KBM-7 (cell line): ENCODE results near the gene SMIM33.
"Not testable (repeated sequence)": the region's sequence is repeated elsewhere in the genome, so short reads cannot be mapped to it uniquely, and the experiment has no call there.

Experiments used
- DNase-seq: peaks from one replicate; pipeline ENCODE4 v3.0.0-alpha.2; 2015
- in situ Hi-C: fragments of 300-500 bp; cut with MboI; formaldehyde crosslinking; loops from 2 replicates; pipeline ENCODE4 v1.14.3; 2020; ENCODE audit warnings: low sequenced_read_pairs, low pct_unique_long_range_greater_than_20kb, mixed read lengths

SMIM33 gene

GRCh38 chr5:139470821-139471300 is at the start of gene SMIM33:
Gene SMIM33 (plus strand): TSS chr5:139471004. CDS start chr5:139471122, 118 bp downstream.
- in situ Hi-C loops: loop anchor here (10.0 kb wide), 1 partner anchor 46 kb away; no protein-coding TSS in a partner anchor

GRCh38 chr5:139422307-139422893 is 48.4 kb upstream of the SMIM33 start:
- in situ Hi-C loops: loop anchor here (10.0 kb wide), 1 partner anchor 52 kb away; the partner anchor contains the start of gene SMIM33
- DNase-seq: peak; percentile 89

More at GRCh38 chr5:139470821-139471300, at the start of gene SMIM33:
- peak; percentile 78 for DNase-seq

- in situ Hi-C loops: loop anchor here (10.0 kb wide), 1 partner anchor 49 kb away; the partner anchor contains the start of gene SMIM33
These were observed 45.3 kb upstream of the SMIM33 start for GRCh38 chr5:139425497-139425896.

GRCh38 chr5:139426203-139426885 is 44.5 kb upstream of the SMIM33 start:
- in situ Hi-C loops: loop anchor here (10.0 kb wide), 1 partner anchor 48 kb away; the partner anchor contains the start of gene SMIM33
- no peak for DNase-seq

More at GRCh38 chr5:139425497-139425896, 45.3 kb upstream of the SMIM33 start:
- DNase-seq: no peak

GRCh38 chr5:139430015-139430414 is 40.8 kb upstream of the SMIM33 start:
- DNase-seq: no peak

GRCh38 chr5:139431706-139432105 is 39.1 kb upstream of the SMIM33 start:
- in situ Hi-C loops: no loop called here

More at GRCh38 chr5:139430015-139430414, 40.8 kb upstream of the SMIM33 start:
- in situ Hi-C loops: no loop called here

GRCh38 chr5:139435676-139436075 is 35.1 kb upstream of the SMIM33 start:
- in situ Hi-C loops: no loop called here

More at GRCh38 chr5:139431706-139432105, 39.1 kb upstream of the SMIM33 start:
- DNase-seq: no peak

GRCh38 chr5:139438707-139439012 is 32.1 kb upstream of the SMIM33 start:
- in situ Hi-C loops: no loop called here
- no peak for DNase-seq

More at GRCh38 chr5:139435676-139436075, 35.1 kb upstream of the SMIM33 start:
- DNase-seq: no peak

- in situ Hi-C loops: no loop called here
These were observed 31.5 kb upstream of the SMIM33 start, which contains the start of gene DNAJC18 for GRCh38 chr5:139439013-139439903. Gene DNAJC18 (minus strand): TSS chr5:139439525. CDS start chr5:139439445, 80 bp downstream.

GRCh38 chr5:139440416-139440815 is 30.4 kb upstream of the SMIM33 start:
- in situ Hi-C loops, DNase-seq: not testable (repeated sequence)

More at GRCh38 chr5:139439013-139439903, 31.5 kb upstream of the SMIM33 start, which contains the start of gene DNAJC18:
- peak; percentile 86 for DNase-seq

GRCh38 chr5:139443831-139444453 is 26.9 kb upstream of the SMIM33 start:
- in situ Hi-C loops: no loop called here
- peak; percentile 42 for DNase-seq

- no peak for DNase-seq
These were observed 25.3 kb upstream of the SMIM33 start for GRCh38 chr5:139445325-139446170.

GRCh38 chr5:139446956-139447779 is 23.6 kb upstream of the SMIM33 start:
- DNase-seq: no peak
- in situ Hi-C loops: no loop called here

More at GRCh38 chr5:139445325-139446170, 25.3 kb upstream of the SMIM33 start:
- in situ Hi-C loops: no loop called here

GRCh38 chr5:139451176-139451575 is 19.6 kb upstream of the SMIM33 start:
- DNase-seq: no peak
- in situ Hi-C loops: no loop called here

GRCh38 chr5:139451878-139452660 is 18.7 kb upstream of the SMIM33 start:
- no peak for DNase-seq
- in situ Hi-C loops: no loop called here
